KMS-11 (cell line): ENCODE measurements around the gene PLA2G3.
A peak's percentile ranks its signal among the peaks of the same experiment; 100 is the strongest.

Source experiments
- H2AFZ ChIP-seq: fragments of 200-600 bp; sonication (generic); 2 replicates; pipeline ENCODE4 v1.6.1; 2016; ENCODE audit warnings: antibody characterized with exemption, mixed run types, low read depth
- H3K27ac ChIP-seq: fragments of 200-600 bp; sonication (generic); 2 replicates; pipeline ENCODE4 v1.6.1; 2016; ENCODE audit warnings: mild to moderate bottlenecking, mixed run types
- H3K27me3 ChIP-seq: fragments of 200-600 bp; sonication (generic); 2 replicates; pipeline ENCODE4 v1.6.1; 2017; ENCODE audit warnings: mild to moderate bottlenecking, low read depth, mixed run types, moderate library complexity; ENCODE audit not compliant: insufficient read depth
- H3K36me3 ChIP-seq: fragments of 200-600 bp; sonication (generic); 2 replicates; pipeline ENCODE4 v1.6.1; 2017; ENCODE audit warnings: mild to moderate bottlenecking, mixed run types; ENCODE audit not compliant: insufficient read depth
- H3K4me1 ChIP-seq: fragments of 200-600 bp; sonication (generic); 2 replicates; pipeline ENCODE4 v1.6.1; 2016; ENCODE audit warnings: mild to moderate bottlenecking, low read depth, mixed run types; ENCODE audit not compliant: poor library complexity, severe bottlenecking
- H3K4me2 ChIP-seq: fragments of 200-600 bp; sonication (generic); 2 replicates; pipeline ENCODE4 v1.7.0; 2016; ENCODE audit warnings: mild to moderate bottlenecking, mixed run types
- H3K4me3 ChIP-seq: fragments of 200-600 bp; sonication (generic); IDR thresholded peaks from 2 replicates; pipeline ENCODE4 v1.6.1; 2017; ENCODE audit warnings: low read depth, low read length, mixed read lengths; ENCODE audit not compliant: insufficient read depth
- H3K79me2 ChIP-seq: fragments of 200-600 bp; sonication (generic); 2 replicates; pipeline ENCODE4 v1.6.1; 2016; ENCODE audit warnings: low read depth, mixed run types; ENCODE audit not compliant: insufficient read depth
- H3K9ac ChIP-seq: fragments of 200-600 bp; sonication (generic); 2 replicates; pipeline ENCODE4 v1.6.1; 2016; ENCODE audit warnings: mild to moderate bottlenecking, mixed run types
- H4K20me1 ChIP-seq: fragments of 200-600 bp; sonication (generic); 2 replicates; pipeline ENCODE4 v1.6.1; 2016; ENCODE audit warnings: mild to moderate bottlenecking, mixed run types; ENCODE audit not compliant: insufficient read depth
- TF ChIP-seq, protein P1 (sequence below): fragments of 200-600 bp; sonication (generic); conservative IDR thresholded peaks from 2 replicates; pipeline ENCODE4 v1.6.1; 2017; ENCODE audit warnings: low read depth, mild to moderate bottlenecking, antibody characterized with exemption, low read length, moderate library complexity, mixed read lengths

Gene PLA2G3

GRCh38 chr22:31153357-31153756, 13.0 kb upstream of the PLA2G3 start:
- Histone ChIP-seq H3K4me2 (no peak overlapping the region), H3K9ac (no peak overlapping the region), H3K27me3 (no peaks in the 10 kb centered on the region; the same call in 1 of the 2 replicates), H2AFZ (no peak overlapping the region), H3K4me1 (no peaks in the 10 kb centered on the region), H3K4me3 (no peak overlapping the region), H4K20me1 (no peaks in the 10 kb centered on the region), H3K79me2 (no peaks in the 10 kb centered on the region), H3K27ac (no peak overlapping the region), H3K36me3 (no peaks in the 10 kb centered on the region)
- TF ChIP-seq, protein P1, sequence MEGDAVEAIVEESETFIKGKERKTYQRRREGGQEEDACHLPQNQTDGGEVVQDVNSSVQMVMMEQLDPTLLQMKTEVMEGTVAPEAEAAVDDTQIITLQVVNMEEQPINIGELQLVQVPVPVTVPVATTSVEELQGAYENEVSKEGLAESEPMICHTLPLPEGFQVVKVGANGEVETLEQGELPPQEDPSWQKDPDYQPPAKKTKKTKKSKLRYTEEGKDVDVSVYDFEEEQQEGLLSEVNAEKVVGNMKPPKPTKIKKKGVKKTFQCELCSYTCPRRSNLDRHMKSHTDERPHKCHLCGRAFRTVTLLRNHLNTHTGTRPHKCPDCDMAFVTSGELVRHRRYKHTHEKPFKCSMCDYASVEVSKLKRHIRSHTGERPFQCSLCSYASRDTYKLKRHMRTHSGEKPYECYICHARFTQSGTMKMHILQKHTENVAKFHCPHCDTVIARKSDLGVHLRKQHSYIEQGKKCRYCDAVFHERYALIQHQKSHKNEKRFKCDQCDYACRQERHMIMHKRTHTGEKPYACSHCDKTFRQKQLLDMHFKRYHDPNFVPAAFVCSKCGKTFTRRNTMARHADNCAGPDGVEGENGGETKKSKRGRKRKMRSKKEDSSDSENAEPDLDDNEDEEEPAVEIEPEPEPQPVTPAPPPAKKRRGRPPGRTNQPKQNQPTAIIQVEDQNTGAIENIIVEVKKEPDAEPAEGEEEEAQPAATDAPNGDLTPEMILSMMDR, result no peak

- Histone ChIP-seq H2AFZ (no peak overlapping the region), H3K27ac (no peak overlapping the region), H3K4me1 (no peaks in the 10 kb centered on the region), H3K27me3 (no peaks in the 10 kb centered on the region), H3K4me2 (no peak overlapping the region), H3K4me3 (no peak overlapping the region), H3K36me3 (no peaks in the 10 kb centered on the region), H3K9ac (no peak overlapping the region), H3K79me2 (no peaks in the 10 kb centered on the region), H4K20me1 (no peaks in the 10 kb centered on the region)
- TF ChIP-seq, protein P1, result no peak
Measured at GRCh38 chr22:31151872-31152271, 11.6 kb upstream of the PLA2G3 start.

DNA sequence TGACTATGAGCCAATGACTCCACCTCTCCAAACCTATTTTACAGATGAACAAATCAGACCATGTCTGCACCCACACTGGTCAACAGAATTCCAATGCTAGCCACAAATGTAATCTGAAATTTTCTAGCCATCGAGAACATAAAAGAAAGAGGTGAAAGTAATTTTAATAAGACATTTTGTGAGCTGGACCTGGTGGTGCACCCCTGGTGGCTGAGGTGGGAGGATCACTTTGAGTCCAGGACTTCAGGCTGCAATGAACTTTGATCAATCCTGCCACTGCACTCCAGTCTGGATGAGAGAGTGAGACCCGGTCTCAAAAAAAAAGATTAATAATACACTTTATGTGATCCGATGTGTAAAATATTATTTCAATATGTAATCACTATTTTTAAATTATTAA, 10.3 kb upstream of the PLA2G3 start:
- no peak overlapping the region for H2AFZ ChIP-seq
- H3K4me2 ChIP-seq, result no peak overlapping the region
- no peak overlapping the region for H3K27ac ChIP-seq
- no peaks in the 10 kb centered on the region for H3K27me3 ChIP-seq
- TF ChIP-seq, protein P1, result peak; percentile 46
- H4K20me1 ChIP-seq, result no peaks in the 10 kb centered on the region
- H3K79me2 ChIP-seq, result no peaks in the 10 kb centered on the region
- H3K9ac ChIP-seq, result no peak overlapping the region
- H3K4me3 ChIP-seq, result no peak overlapping the region
- no peaks in the 10 kb centered on the region for H3K36me3 ChIP-seq
- no peaks in the 10 kb centered on the region for H3K4me1 ChIP-seq

DNA sequence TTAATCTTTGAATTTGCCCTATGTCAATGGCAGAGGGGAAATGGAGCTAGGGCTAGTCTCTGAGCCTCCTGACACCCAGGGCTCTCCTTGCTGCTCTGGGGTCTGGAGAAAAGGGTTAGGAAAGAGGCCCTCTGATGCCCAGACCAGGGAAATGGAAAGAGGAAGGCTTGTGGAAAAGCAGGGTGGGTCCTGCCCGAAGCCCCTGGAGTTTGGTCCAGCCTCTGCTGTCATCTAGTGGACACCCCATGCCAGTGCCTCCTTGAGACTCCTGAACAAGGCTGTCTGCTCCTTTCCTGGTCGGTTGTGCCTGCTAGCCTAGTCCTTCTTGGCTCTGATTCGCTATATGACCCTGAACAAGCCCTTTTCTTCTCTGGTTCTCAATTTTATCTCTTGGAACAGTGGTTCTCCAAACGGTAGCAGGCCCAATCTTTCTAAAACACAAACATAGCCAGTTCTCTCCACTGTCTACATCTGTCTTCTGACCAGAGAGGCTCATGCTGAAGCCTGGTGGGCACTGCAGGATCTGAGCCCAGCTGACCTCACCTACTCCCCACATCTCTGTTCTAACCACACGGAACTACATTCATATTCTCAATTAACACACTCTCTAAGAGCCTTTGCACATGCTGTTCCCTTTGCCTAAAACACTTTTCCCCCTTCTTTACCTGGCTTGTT, 8.8 kb upstream of the PLA2G3 start:
- Histone ChIP-seq H3K4me2 (no peak overlapping the region), H3K27ac (no peak overlapping the region), H3K36me3 (no peaks in the 10 kb centered on the region), H3K4me1 (no peaks in the 10 kb centered on the region), H3K79me2 (no peaks in the 10 kb centered on the region), H4K20me1 (no peaks in the 10 kb centered on the region), H3K27me3 (no peaks in the 10 kb centered on the region; the same call in 1 of the 2 replicates), H3K9ac (no peak overlapping the region), H2AFZ (peak overlapping the region; percentile 23; the same call in 1 of the 2 replicates), H3K4me3 (no peak overlapping the region)
- TF ChIP-seq, protein P1, result peak; percentile 72
